ENCODE measurements around the gene TMEM98.
A peak's percentile ranks its signal among the peaks of the same experiment; 100 is the strongest.
"Not testable (repeated sequence)": the region's sequence is repeated elsewhere in the genome, so short reads cannot be mapped to it uniquely, and the experiment has no call there.

The TMEM98 gene

GRCh38 chr17:32927724-32928585 lies at the start of gene TMEM98:
Gene TMEM98 (plus strand): TSS chr17:32928153. CDS start chr17:32931529, 3,376 bp downstream.
- DNase-seq = peak; percentile 23

GRCh38 chr17:32878211-32878610 lies 49.7 kb upstream of the TMEM98 start:
- no peak for DNase-seq

- no peak for DNase-seq
Measured at GRCh38 chr17:32879134-32879533, 48.8 kb upstream of the TMEM98 start.

GRCh38 chr17:32880671-32881453 lies 47.1 kb upstream of the TMEM98 start:
- DNase-seq = no peak

GRCh38 chr17:32882029-32882428 lies 45.9 kb upstream of the TMEM98 start:
- no peak for DNase-seq

- DNase-seq = no peak
Measured at GRCh38 chr17:32882734-32883133, 45.2 kb upstream of the TMEM98 start.

- DNase-seq = not testable (repeated sequence)
Measured at GRCh38 chr17:32886951-32887350, 41.0 kb upstream of the TMEM98 start.

GRCh38 chr17:32887410-32887809 lies 40.5 kb upstream of the TMEM98 start:
- not testable (repeated sequence) for DNase-seq

GRCh38 chr17:32894245-32894644 lies 33.7 kb upstream of the TMEM98 start:
- no peak for DNase-seq

GRCh38 chr17:32896647-32897258 lies 31.2 kb upstream of the TMEM98 start:
- no peak for DNase-seq

- DNase-seq = no peak
Measured at GRCh38 chr17:32899236-32900013, 28.5 kb upstream of the TMEM98 start.

- no peak for DNase-seq
Measured at GRCh38 chr17:32901743-32902142, 26.2 kb upstream of the TMEM98 start.

- DNase-seq = no peak
Measured at GRCh38 chr17:32903774-32904673, 23.9 kb upstream of the TMEM98 start.

- no peak for DNase-seq
Measured at GRCh38 chr17:32904891-32905290, 23.1 kb upstream of the TMEM98 start.

- DNase-seq = no peak
Measured at GRCh38 chr17:32907583-32907982, 20.4 kb upstream of the TMEM98 start.

GRCh38 chr17:32909787-32910369 lies 18.1 kb upstream of the TMEM98 start:
- DNase-seq = peak; percentile 38

GRCh38 chr17:32910769-32911168 lies 17.2 kb upstream of the TMEM98 start:
- no peak for DNase-seq

GRCh38 chr17:32912218-32912897 lies 15.6 kb upstream of the TMEM98 start:
- no peak for DNase-seq

- no peak for DNase-seq
Measured at GRCh38 chr17:32913593-32913992, 14.4 kb upstream of the TMEM98 start.

- no peak for DNase-seq
Measured at GRCh38 chr17:32914181-32914580, 13.8 kb upstream of the TMEM98 start.

GRCh38 chr17:32915245-32915644 lies 12.7 kb upstream of the TMEM98 start:
- no peak for DNase-seq
